Iris pigment epithelial cell (primary cell): ENCODE results near the gene TMEM151B.
"Not testable (repeated sequence)": the region's sequence is repeated elsewhere in the genome, so short reads cannot be mapped to it uniquely, and the experiment has no call there.

Experiments
- DNase-seq: peaks from one replicate; pipeline ENCODE4 v3.0.0-alpha.2; 2011; ENCODE audit warnings: low read depth

Gene TMEM151B

GRCh38 chr6:44269921-44270525 is at the start of gene TMEM151B:
Gene TMEM151B, plus strand, starts transcription at chr6:44270450. Its CDS starts 293 bp downstream, at chr6:44270743.
- DNase-seq = no peak

- no peak for DNase-seq
Measured at GRCh38 chr6:44220913-44221290, 49.3 kb upstream of the TMEM151B start.

GRCh38 chr6:44221291-44221960 is 48.8 kb upstream of the TMEM151B start:
- peak; percentile 78 for DNase-seq

- no peak for DNase-seq
Measured at GRCh38 chr6:44221961-44222335, 48.3 kb upstream of the TMEM151B start.

GRCh38 chr6:44222486-44223318 is 47.5 kb upstream of the TMEM151B start:
- DNase-seq = no peak

GRCh38 chr6:44223319-44224028 is 46.8 kb upstream of the TMEM151B start, which contains the start of gene SLC29A1:
Gene SLC29A1, plus strand, starts transcription at chr6:44223595. Its CDS starts 3,719 bp downstream, at chr6:44227314.
- DNase-seq = peak; percentile 37

- no peak for DNase-seq
Measured at GRCh38 chr6:44224029-44224964, 46.0 kb upstream of the TMEM151B start.

GRCh38 chr6:44224965-44225305 is 45.3 kb upstream of the TMEM151B start:
- no peak for DNase-seq

GRCh38 chr6:44225579-44226325 is 44.5 kb upstream of the TMEM151B start:
- no peak for DNase-seq

- no peak for DNase-seq
Measured at GRCh38 chr6:44226368-44227147, 43.7 kb upstream of the TMEM151B start.

GRCh38 chr6:44227148-44227793 is 43.0 kb upstream of the TMEM151B start:
- no peak for DNase-seq

- DNase-seq = no peak
Measured at GRCh38 chr6:44228031-44228430, 42.2 kb upstream of the TMEM151B start.

- DNase-seq = no peak
Measured at GRCh38 chr6:44228433-44228832, 41.8 kb upstream of the TMEM151B start.

- no peak for DNase-seq
Measured at GRCh38 chr6:44228836-44229235, 41.4 kb upstream of the TMEM151B start.

- no peak for DNase-seq
Measured at GRCh38 chr6:44229376-44230033, 40.7 kb upstream of the TMEM151B start.

GRCh38 chr6:44230034-44230675 is 40.1 kb upstream of the TMEM151B start:
- DNase-seq = no peak

- not testable (repeated sequence) for DNase-seq
Measured at GRCh38 chr6:44231426-44231825, 38.8 kb upstream of the TMEM151B start.
